ENCODE data around the gene RGS19.

The RGS19 gene

DNA sequence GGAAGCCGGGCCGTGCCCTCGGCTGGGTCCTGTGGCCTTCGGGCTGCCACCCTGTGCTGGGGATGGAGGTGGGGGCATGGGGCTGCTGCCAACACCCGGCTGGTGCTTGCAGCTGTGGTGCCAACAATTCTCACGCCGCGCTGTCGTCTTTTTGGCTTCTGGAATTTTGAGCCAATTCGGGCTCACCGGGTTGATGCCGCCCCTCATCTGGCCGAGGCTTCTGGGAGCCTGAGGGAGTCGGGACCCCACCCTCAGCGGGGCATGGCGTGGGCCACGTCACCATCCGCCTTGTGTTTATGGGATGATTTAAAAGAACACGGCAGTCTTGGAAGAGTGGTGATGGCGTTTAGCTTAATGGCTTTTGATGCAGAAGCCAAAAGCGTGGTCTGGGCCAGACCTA, 36.7 kb upstream of the RGS19 start:
- ChIA-PET POLR2A (no interaction called here), CTCF (interaction anchor here (0.6 to 1.4 kb wide), 2 partner anchors 32 to 33 kb away, joined by 3 to 4 read pairs; no protein-coding TSS in a partner anchor)
- DNase-seq (ENCODE audit: extremely low spot score) = no peak
- TF ChIP-seq SP1 (IDR thresholded peaks at IDR 0.05) (no peak), SUZ12 (IDR thresholded peaks at IDR 0.05) (no peak), FOXA1 (IDR thresholded peaks at IDR 0.05) (no peak), L3MBTL2 (conservative IDR thresholded peaks at IDR 0.05) (no peak), CTBP1 (IDR thresholded peaks at IDR 0.05; ENCODE audit: borderline replicate concordance) (no peak), HDGF (IDR thresholded peaks at IDR 0.05; ENCODE audit: borderline replicate concordance) (no peak), LEF1 (IDR thresholded peaks at IDR 0.05; ENCODE audit: borderline replicate concordance) (no peak), FOXM1 (IDR thresholded peaks at IDR 0.05; ENCODE audit: borderline replicate concordance) (no peak), ARNT (IDR thresholded peaks at IDR 0.05) (no peak), ELF4 (IDR thresholded peaks at IDR 0.05) (no peak), BHLHE40 (IDR thresholded peaks at IDR 0.05; ENCODE audit: borderline replicate concordance) (no peak), FOXK2 (IDR thresholded peaks at IDR 0.05) (no peak), TARDBP (IDR thresholded peaks at IDR 0.05) (no peak), NFRKB (IDR thresholded peaks at IDR 0.05) (no peak)
- TF ChIP-seq, protein P1, sequence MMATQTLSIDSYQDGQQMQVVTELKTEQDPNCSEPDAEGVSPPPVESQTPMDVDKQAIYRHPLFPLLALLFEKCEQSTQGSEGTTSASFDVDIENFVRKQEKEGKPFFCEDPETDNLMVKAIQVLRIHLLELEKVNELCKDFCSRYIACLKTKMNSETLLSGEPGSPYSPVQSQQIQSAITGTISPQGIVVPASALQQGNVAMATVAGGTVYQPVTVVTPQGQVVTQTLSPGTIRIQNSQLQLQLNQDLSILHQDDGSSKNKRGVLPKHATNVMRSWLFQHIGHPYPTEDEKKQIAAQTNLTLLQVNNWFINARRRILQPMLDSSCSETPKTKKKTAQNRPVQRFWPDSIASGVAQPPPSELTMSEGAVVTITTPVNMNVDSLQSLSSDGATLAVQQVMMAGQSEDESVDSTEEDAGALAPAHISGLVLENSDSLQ (IDR thresholded peaks at IDR 0.05) = no peak

DNA sequence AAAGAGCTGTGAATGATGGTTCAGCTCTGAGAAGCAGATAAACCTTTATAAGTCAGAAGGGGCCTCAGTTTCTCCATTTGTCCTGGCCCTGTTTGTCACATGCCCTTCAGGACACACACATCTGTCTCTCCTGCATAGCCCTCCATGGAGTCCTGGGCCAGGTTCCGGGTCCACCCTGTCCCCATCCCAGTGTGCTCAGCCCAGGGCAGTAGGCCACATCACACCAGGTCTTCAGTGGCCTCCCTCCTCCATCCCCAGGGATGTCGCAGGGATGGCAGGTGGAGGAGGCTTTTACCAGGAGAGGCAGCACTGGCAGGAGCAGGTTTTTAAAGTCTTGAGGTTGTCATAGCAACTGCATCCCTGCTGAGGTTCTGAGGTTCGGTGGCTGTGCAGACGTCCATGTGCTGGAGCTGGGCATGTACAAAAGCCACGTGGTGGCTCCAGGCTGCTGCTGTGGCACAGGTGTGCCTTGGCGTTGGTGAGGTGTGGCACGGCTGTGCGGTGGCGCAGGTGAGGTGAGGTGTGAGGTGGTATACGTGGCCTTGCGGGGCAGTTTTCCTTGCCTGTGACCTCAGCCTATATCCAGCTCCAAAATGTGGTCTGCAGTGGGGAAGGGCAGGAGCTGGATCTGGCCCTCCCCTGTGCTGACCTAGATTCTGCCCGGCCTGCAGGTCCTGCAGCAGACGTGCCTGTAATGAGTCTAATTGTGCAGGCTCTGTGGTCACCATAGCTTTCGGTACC, 36.0 kb upstream of the RGS19 start:
- ChIA-PET POLR2A (no interaction called here), CTCF (interaction anchor here (1.4 kb wide), 1 partner anchor 32 kb away, joined by 4 read pairs; no protein-coding TSS in a partner anchor)
- TF ChIP-seq SUZ12 (IDR thresholded peaks at IDR 0.05) = no peak
- TF ChIP-seq FOXK2 (IDR thresholded peaks at IDR 0.05) = no peak
- TF ChIP-seq BHLHE40 (IDR thresholded peaks at IDR 0.05; ENCODE audit: borderline replicate concordance) = no peak
- no peak for TF ChIP-seq NFRKB (IDR thresholded peaks at IDR 0.05)
- no peak for TF ChIP-seq ZNF384 (IDR thresholded peaks at IDR 0.05)
- no peak for TF ChIP-seq ARNT (IDR thresholded peaks at IDR 0.05)
- no peak for TF ChIP-seq L3MBTL2 (conservative IDR thresholded peaks at IDR 0.05)
- TF ChIP-seq FOXA1 (IDR thresholded peaks at IDR 0.05) = no peak
- no peak for TF ChIP-seq SP1 (IDR thresholded peaks at IDR 0.05)
- TF ChIP-seq FOXM1 (IDR thresholded peaks at IDR 0.05; ENCODE audit: borderline replicate concordance) = no peak
- TF ChIP-seq CTBP1 (IDR thresholded peaks at IDR 0.05; ENCODE audit: borderline replicate concordance) = no peak
- no peak for TF ChIP-seq HDGF (IDR thresholded peaks at IDR 0.05; ENCODE audit: borderline replicate concordance)
- TF ChIP-seq, protein P1 (IDR thresholded peaks at IDR 0.05) = no peak
- no peak for TF ChIP-seq ELF4 (IDR thresholded peaks at IDR 0.05)
- TF ChIP-seq LEF1 (IDR thresholded peaks at IDR 0.05; ENCODE audit: borderline replicate concordance) = no peak
- no peak for TF ChIP-seq TARDBP (IDR thresholded peaks at IDR 0.05)
- DNase-seq (ENCODE audit: extremely low spot score) = no peak

DNA sequence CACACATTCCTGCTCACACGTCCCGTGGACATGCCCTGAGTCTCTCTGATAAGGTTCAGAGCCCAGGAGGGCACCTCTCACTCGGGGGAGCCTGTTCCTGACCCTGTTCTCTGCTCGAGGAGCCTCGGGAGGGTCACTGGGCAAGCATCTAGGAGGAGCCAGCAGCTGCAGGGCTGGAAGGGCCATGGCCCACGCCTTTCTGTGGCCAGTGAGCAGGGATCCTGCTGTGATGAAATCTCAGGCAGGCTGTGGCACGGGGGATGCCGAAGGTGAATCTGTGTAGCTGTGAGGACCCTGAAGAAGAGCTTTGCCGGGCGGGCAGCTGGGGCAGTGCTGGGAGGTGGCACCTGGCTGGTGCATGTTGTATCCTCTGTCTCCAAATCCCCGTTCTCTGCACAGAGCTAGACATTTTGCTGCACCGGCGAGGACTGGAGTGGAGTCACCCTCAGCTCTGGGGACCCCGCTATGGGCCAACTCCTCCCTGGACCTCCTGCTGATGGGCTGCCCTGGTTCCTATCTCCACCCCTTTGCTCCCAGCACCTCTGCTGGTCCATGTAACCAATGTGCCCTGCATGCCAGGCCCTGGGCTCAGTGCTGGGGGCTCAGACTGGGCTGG, 35.1 kb upstream of the RGS19 start:
- CTCF ChIA-PET = interaction anchor here (1.4 kb wide), 1 partner anchor 31 kb away, joined by 4 read pairs; no protein-coding TSS in a partner anchor
- TF ChIP-seq LEF1 (IDR thresholded peaks at IDR 0.05; ENCODE audit: borderline replicate concordance) = no peak
- no peak for TF ChIP-seq SP1 (IDR thresholded peaks at IDR 0.05)
- TF ChIP-seq, protein P1 (IDR thresholded peaks at IDR 0.05) = no peak
- TF ChIP-seq SUZ12 (IDR thresholded peaks at IDR 0.05) = no peak
- no peak for TF ChIP-seq HDGF (IDR thresholded peaks at IDR 0.05; ENCODE audit: borderline replicate concordance)
- no peak for TF ChIP-seq ELF4 (IDR thresholded peaks at IDR 0.05)
- TF ChIP-seq ZNF384 (IDR thresholded peaks at IDR 0.05) = no peak
- no peak for TF ChIP-seq ARNT (IDR thresholded peaks at IDR 0.05)
- no peak for TF ChIP-seq BHLHE40 (IDR thresholded peaks at IDR 0.05; ENCODE audit: borderline replicate concordance)
- TF ChIP-seq FOXK2 (IDR thresholded peaks at IDR 0.05) = no peak
- no peak for TF ChIP-seq TARDBP (IDR thresholded peaks at IDR 0.05)
- TF ChIP-seq L3MBTL2 (conservative IDR thresholded peaks at IDR 0.05) = no peak
- no peak for TF ChIP-seq CTBP1 (IDR thresholded peaks at IDR 0.05; ENCODE audit: borderline replicate concordance)
- no peak for TF ChIP-seq FOXM1 (IDR thresholded peaks at IDR 0.05; ENCODE audit: borderline replicate concordance)
- no peak for TF ChIP-seq NFRKB (IDR thresholded peaks at IDR 0.05)
- TF ChIP-seq FOXA1 (IDR thresholded peaks at IDR 0.05) = no peak
- POLR2A ChIA-PET = no interaction called here
- DNase-seq (ENCODE audit: extremely low spot score) = no peak

DNA sequence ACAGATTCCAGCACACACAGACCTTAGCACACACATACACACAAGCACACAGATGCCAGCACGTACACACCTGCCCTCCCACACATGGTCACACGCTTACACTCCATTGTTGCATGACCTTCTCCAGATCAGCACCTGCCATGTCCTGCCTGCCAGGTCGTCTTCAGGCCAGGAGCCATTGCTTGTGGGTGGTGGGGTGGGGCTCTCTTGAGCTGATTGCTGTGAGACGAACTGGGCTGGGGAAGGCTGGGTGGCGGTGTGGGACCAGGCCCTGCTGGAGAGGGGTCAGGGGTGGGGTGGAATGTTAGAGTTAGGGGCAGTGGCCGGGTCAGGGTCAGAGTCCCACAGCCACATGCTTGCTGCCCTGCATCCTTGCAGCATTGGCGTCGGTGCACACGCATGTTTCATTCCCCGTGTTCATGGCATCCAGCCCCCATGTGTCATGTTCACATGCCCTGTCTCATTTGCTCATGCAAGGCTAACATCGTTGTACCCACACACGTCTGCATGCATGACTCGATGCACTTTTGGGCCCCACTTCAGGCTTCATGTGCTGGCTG, 34.6 kb upstream of the RGS19 start:
- TF ChIP-seq ELF4 (IDR thresholded peaks at IDR 0.05) = no peak
- no peak for TF ChIP-seq FOXM1 (IDR thresholded peaks at IDR 0.05; ENCODE audit: borderline replicate concordance)
- no peak for TF ChIP-seq NFRKB (IDR thresholded peaks at IDR 0.05)
- TF ChIP-seq ZNF384 (IDR thresholded peaks at IDR 0.05) = no peak
- no peak for TF ChIP-seq CTBP1 (IDR thresholded peaks at IDR 0.05; ENCODE audit: borderline replicate concordance)
- TF ChIP-seq L3MBTL2 (conservative IDR thresholded peaks at IDR 0.05) = no peak
- ChIA-PET CTCF (no interaction called here), POLR2A (no interaction called here)

DNA sequence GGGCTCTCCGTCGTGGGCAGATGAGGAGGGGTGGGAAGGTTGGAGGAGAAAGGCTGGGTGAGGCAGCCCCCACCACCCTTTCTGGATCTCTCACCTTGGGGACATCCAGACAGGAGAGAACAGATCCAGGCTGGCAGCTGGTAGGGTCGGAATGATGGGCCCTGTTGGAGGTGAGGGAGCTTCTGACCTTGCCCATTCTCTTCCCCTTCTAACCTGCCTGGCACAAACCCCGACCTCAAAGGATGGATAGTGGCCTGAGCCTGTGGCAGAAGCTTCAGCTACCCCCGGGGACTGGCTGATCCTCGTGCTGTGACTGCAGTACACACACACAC, 34.1 kb upstream of the RGS19 start:
- ChIA-PET POLR2A (no interaction called here), CTCF (no interaction called here)
- TF ChIP-seq TARDBP (IDR thresholded peaks at IDR 0.05) (no peak), L3MBTL2 (conservative IDR thresholded peaks at IDR 0.05) (no peak), FOXK2 (IDR thresholded peaks at IDR 0.05) (no peak), SUZ12 (IDR thresholded peaks at IDR 0.05) (no peak), ZNF384 (IDR thresholded peaks at IDR 0.05) (no peak), FOXA1 (IDR thresholded peaks at IDR 0.05) (no peak), HDGF (IDR thresholded peaks at IDR 0.05; ENCODE audit: borderline replicate concordance) (no peak), ARNT (IDR thresholded peaks at IDR 0.05) (no peak), ELF4 (IDR thresholded peaks at IDR 0.05) (no peak), LEF1 (IDR thresholded peaks at IDR 0.05; ENCODE audit: borderline replicate concordance) (no peak), NFRKB (IDR thresholded peaks at IDR 0.05) (no peak), FOXM1 (IDR thresholded peaks at IDR 0.05; ENCODE audit: borderline replicate concordance) (no peak), BHLHE40 (IDR thresholded peaks at IDR 0.05; ENCODE audit: borderline replicate concordance) (no peak), CTBP1 (IDR thresholded peaks at IDR 0.05; ENCODE audit: borderline replicate concordance) (no peak), SP1 (IDR thresholded peaks at IDR 0.05) (no peak)
- TF ChIP-seq, protein P1 (IDR thresholded peaks at IDR 0.05) = no peak
- DNase-seq (ENCODE audit: extremely low spot score) = no peak

More for the DNA sequence above, 34.6 kb upstream of the RGS19 start:
- no peak for DNase-seq (ENCODE audit: extremely low spot score)

All from HEK293T (cell line).